SK-N-SH (cell line): ENCODE data around the gene ST8SIA6. TPM values are rescaled to one million over a fixed set of nuclear protein-coding genes. Genes with fewer than 3 reads are reported as not detected.

ENCODE experiments used
- CTCF ChIA-PET: fragments of 300-600, 350-600 bp; formaldehyde crosslinking; extraction: SDS; loops from one replicate; lab custom pipeline; 2021; lab: Yijun Ruan, JAX
- POLR2A ChIA-PET: fragments of 350-600 bp; sonication (Branson Sonifier 250); formaldehyde crosslinking; extraction: SDS; loops from one replicate; lab custom pipeline; 2020; ENCODE audit warnings: antibody characterized with exemption, inconsistent platforms; lab: Yijun Ruan, JAX
- DNase-seq: peaks from one replicate; pipeline ENCODE4 v3.0.0; 2012
- H2AFZ ChIP-seq: fragments of 200-600 bp; sonication (generic); 2 replicates; pipeline ENCODE4 v1.8.1; 2016; ENCODE audit warnings: antibody characterized with exemption, mild to moderate bottlenecking, low read depth
- H3F3A ChIP-seq: fragments of 200-600 bp; sonication (generic); replicated peaks from 2 replicates; pipeline ENCODE3; 2016; ENCODE audit warnings: antibody characterized with exemption, mild to moderate bottlenecking; ENCODE audit not compliant: insufficient read depth
- H3K27ac ChIP-seq, 2 experiments: fragments of 200-500 bp in 1 of 2; fragments of 200-600 bp in 1 of 2; sonication (Bioruptor generic) in 1 of 2; sonication (generic), shearing (Covaris generic) in 1 of 2; 2 replicates each; pipeline versions ENCODE4 v1.5.1 to v1.6.1; 2014 to 2016; ENCODE audit warnings: low read depth in 2 of 2, inconsistent platforms in 1 of 2, low read length in 1 of 2, mild to moderate bottlenecking in 1 of 2, mixed read lengths in 1 of 2
- H3K27me3 ChIP-seq: fragments of 200-600 bp; sonication (generic), shearing (Covaris generic); 2 replicates; pipeline ENCODE4 v1.6.1; 2016; ENCODE audit warnings: mixed run types; ENCODE audit not compliant: insufficient read depth
- H3K36me3 ChIP-seq, 2 experiments: fragments of 200-500 bp in 1 of 2; fragments of 200-600 bp in 1 of 2; sonication (Bioruptor generic) in 1 of 2; sonication (generic) in 1 of 2; replicated peaks in 1 of 2; 2 replicates each; pipeline versions ENCODE3 to v1.5.1; 2014 to 2016; ENCODE audit warnings: low read length in 1 of 2, mild to moderate bottlenecking in 1 of 2; ENCODE audit not compliant: insufficient read depth in 2 of 2, control insufficient read depth in 1 of 2
- H3K4me1 ChIP-seq, 2 experiments: fragments of 200-500 bp in 1 of 2; fragments of 200-600 bp in 1 of 2; sonication (Bioruptor generic) in 1 of 2; sonication (generic), shearing (Covaris generic) in 1 of 2; 2 replicates each; pipeline versions ENCODE4 v1.5.1 to v1.6.1; 2014 to 2016; ENCODE audit warnings: low read depth in 1 of 2, low read length in 1 of 2, mixed run types in 1 of 2; ENCODE audit not compliant: insufficient read depth in 2 of 2, control insufficient read depth in 1 of 2
- H3K4me2 ChIP-seq: fragments of 200-600 bp; sonication (generic), shearing (Covaris generic); 2 replicates; pipeline ENCODE4 v1.6.1; 2017; ENCODE audit warnings: mixed run types
- H3K4me3 ChIP-seq, 2 experiments: fragments of 200-500 bp in 1 of 2; fragments of 200-600 bp in 1 of 2; sonication (Bioruptor generic) in 1 of 2; sonication (generic), shearing (Covaris generic) in 1 of 2; 2 replicates each; pipeline versions ENCODE4 v1.5.1 to v1.8.1; 2014 to 2016; ENCODE audit warnings: low read depth in 2 of 2, inconsistent platforms in 1 of 2, low read length in 1 of 2, mild to moderate bottlenecking in 1 of 2, mixed read lengths in 1 of 2, moderate library complexity in 1 of 2
- H3K79me2 ChIP-seq: fragments of 200-600 bp; sonication (generic); 2 replicates; pipeline ENCODE4 v1.8.1; 2017; ENCODE audit warnings: mild to moderate bottlenecking; ENCODE audit not compliant: insufficient read depth
- H3K9ac ChIP-seq: fragments of 200-600 bp; sonication (generic); 2 replicates; pipeline ENCODE4 v1.6.1; 2017; ENCODE audit warnings: mixed run types
- H3K9me2 ChIP-seq: fragments of 200-600 bp; sonication (generic); 2 replicates; pipeline ENCODE4 v1.6.1; 2017; ENCODE audit warnings: mixed run types
- H3K9me3 ChIP-seq: fragments of 200-600 bp; sonication (generic); 2 replicates; pipeline ENCODE4 v1.6.1; 2017; ENCODE audit warnings: mixed run types, mild to moderate bottlenecking, moderate library complexity
- H4K20me1 ChIP-seq: fragments of 200-600 bp; sonication (generic); 2 replicates; pipeline ENCODE4 v1.6.1; 2017; ENCODE audit warnings: mild to moderate bottlenecking, mixed run types; ENCODE audit not compliant: insufficient read depth
- CHD2 ChIP-seq: fragments of 150-350 bp; IDR thresholded peaks from 2 replicates; pipeline ENCODE4 v1.6.1; 2018; ENCODE audit warnings: low read length; ENCODE audit not compliant: partially characterized antibody
- EP300 ChIP-seq, 2 experiments: IDR thresholded peaks; 2 replicates each; pipeline versions ENCODE4 v1.4.0 to v1.6.1; 2012; ENCODE audit warnings: borderline replicate concordance in 1 of 2, low read depth in 1 of 2, low read length in 1 of 2
- EZH2phosphoT487 ChIP-seq: fragments of 200-600 bp; sonication (generic); IDR thresholded peaks from 2 replicates; pipeline ENCODE4 v1.6.1; 2017; ENCODE audit warnings: low read depth, mixed run types, mild to moderate bottlenecking, antibody characterized with exemption, moderate library complexity, borderline replicate concordance
- FOXJ3 ChIP-seq: sonication (generic); formaldehyde crosslinking; IDR thresholded peaks from 2 replicates; pipeline ENCODE4 v1.5.1; 2020; ENCODE audit warnings: mild to moderate bottlenecking, missing genetic modification reagents
- GABPA ChIP-seq: IDR thresholded peaks from 2 replicates; pipeline ENCODE4 v1.4.0; 2012; ENCODE audit warnings: low read depth, mild to moderate bottlenecking
- GATA2 ChIP-seq: sonication (generic); formaldehyde crosslinking; IDR thresholded peaks from 2 replicates; pipeline ENCODE4 v1.5.0; 2020; ENCODE audit warnings: mild to moderate bottlenecking, missing genetic modification reagents
- JUND ChIP-seq: IDR thresholded peaks from 2 replicates; pipeline ENCODE4 v1.4.0; 2012
- MEF2A ChIP-seq: IDR thresholded peaks from 2 replicates; pipeline ENCODE4 v1.4.0; 2012; ENCODE audit warnings: low read depth, borderline replicate concordance
- NFIC ChIP-seq: IDR thresholded peaks from 2 replicates; pipeline ENCODE4 v1.4.0; 2012; ENCODE audit warnings: borderline replicate concordance
- PBX3 ChIP-seq: IDR thresholded peaks from 2 replicates; pipeline ENCODE4; 2012
- RAD21 ChIP-seq: IDR thresholded peaks from 2 replicates; pipeline ENCODE4 v1.6.1; 2012; ENCODE audit warnings: mild to moderate bottlenecking, low read length
- RCOR1 ChIP-seq: fragments of 150-350 bp; IDR thresholded peaks from 2 replicates; pipeline ENCODE4 v1.6.1; 2017; ENCODE audit warnings: antibody characterized with exemption, low read length
- RFX5 ChIP-seq: IDR thresholded peaks from 2 replicates; pipeline ENCODE4 v1.6.1; 2012; ENCODE audit warnings: mild to moderate bottlenecking, improper control_type of control experiment, low read length
- RXRA ChIP-seq: IDR thresholded peaks from 2 replicates; pipeline ENCODE4 v1.4.0; 2012; ENCODE audit warnings: low read depth, mild to moderate bottlenecking, borderline replicate concordance
- SIN3A ChIP-seq: IDR thresholded peaks from 2 replicates; pipeline ENCODE4 v1.6.1; 2012; ENCODE audit warnings: low read depth, mild to moderate bottlenecking, low read length, moderate library complexity, borderline replicate concordance
- SMC3 ChIP-seq: IDR thresholded peaks from 2 replicates; pipeline ENCODE4 v1.6.1; 2012; ENCODE audit warnings: low read depth, low read length, improper control_type of control experiment
- TAF1 ChIP-seq: IDR thresholded peaks from 2 replicates; pipeline ENCODE4 v1.6.1; 2012; ENCODE audit warnings: low read depth, mild to moderate bottlenecking, low read length, moderate library complexity, borderline replicate concordance
- USF1 ChIP-seq: IDR thresholded peaks from 2 replicates; pipeline ENCODE4 v1.4.0; 2012; ENCODE audit warnings: low read depth, borderline replicate concordance
- YY1 ChIP-seq: IDR thresholded peaks from 2 replicates; pipeline ENCODE4 v1.4.0; 2012; ENCODE audit warnings: low read depth, mild to moderate bottlenecking
- WGBS: methylation state at CpG from one replicate; pipeline ENCODE4 v1.1.6; 2017; ENCODE audit warnings: low lambda C conversion rate; 5-methylcytosine and 5-hydroxymethylcytosine counted together
- polyA plus RNA-seq, 3 experiments: library from polyadenylated mRNA; depleted of rRNA; stranded (reverse); fragments of >200 nt; gene quantifications; 2 replicates each; pipeline ENCODE4 v1.2.3, GENCODE V29; 2012
- TF ChIP-seq, protein P1 (sequence below): IDR thresholded peaks from 2 replicates; pipeline ENCODE4 v1.4.0; 2012; ENCODE audit warnings: low read depth, borderline replicate concordance

ST8SIA6 gene
- polyA plus RNA-seq, 1 of the 3 experiments (the other 2 are of a cell fraction): 0.03 TPM

DNA sequence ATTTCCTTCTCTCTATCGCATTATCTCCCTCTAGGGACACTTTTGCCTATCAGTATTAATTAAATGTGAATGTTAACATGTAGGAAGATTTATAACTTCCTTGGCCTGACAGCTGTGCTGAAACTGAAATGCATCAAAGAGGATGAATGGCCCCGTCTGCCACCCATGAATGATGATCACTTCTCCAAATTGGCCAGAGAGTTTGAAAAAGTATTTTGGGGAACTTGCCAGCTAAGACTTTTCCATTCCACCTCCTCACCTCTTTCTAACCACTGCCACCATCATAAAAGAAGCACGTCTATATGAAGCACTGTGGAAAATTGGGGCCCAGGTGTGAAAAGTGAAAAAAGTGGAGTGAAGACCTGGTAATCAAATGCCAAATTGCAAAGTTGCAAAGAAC, 25.4 kb upstream of the ST8SIA6 start:
- H3K36me3 ChIP-seq: no peaks in the 10 kb centered on the region
- CTCF ChIA-PET: no interaction called here
- H3K27ac ChIP-seq: no peak overlapping the region
- no peak overlapping the region for H3K4me3 ChIP-seq
- H3F3A ChIP-seq: no peaks in the 10 kb centered on the region
- no peaks in the 10 kb centered on the region for H4K20me1 ChIP-seq
- no peak for DNase-seq
- H3K9me3 ChIP-seq: no peaks in the 10 kb centered on the region
- POLR2A ChIA-PET: no interaction called here
- H2AFZ ChIP-seq: no peak overlapping the region
- TF ChIP-seq USF1 (no peak), SIN3A (no peak), MEF2A (no peak), RCOR1 (no peak), EZH2phosphoT487 (no peak)
- TF ChIP-seq, protein P1, sequence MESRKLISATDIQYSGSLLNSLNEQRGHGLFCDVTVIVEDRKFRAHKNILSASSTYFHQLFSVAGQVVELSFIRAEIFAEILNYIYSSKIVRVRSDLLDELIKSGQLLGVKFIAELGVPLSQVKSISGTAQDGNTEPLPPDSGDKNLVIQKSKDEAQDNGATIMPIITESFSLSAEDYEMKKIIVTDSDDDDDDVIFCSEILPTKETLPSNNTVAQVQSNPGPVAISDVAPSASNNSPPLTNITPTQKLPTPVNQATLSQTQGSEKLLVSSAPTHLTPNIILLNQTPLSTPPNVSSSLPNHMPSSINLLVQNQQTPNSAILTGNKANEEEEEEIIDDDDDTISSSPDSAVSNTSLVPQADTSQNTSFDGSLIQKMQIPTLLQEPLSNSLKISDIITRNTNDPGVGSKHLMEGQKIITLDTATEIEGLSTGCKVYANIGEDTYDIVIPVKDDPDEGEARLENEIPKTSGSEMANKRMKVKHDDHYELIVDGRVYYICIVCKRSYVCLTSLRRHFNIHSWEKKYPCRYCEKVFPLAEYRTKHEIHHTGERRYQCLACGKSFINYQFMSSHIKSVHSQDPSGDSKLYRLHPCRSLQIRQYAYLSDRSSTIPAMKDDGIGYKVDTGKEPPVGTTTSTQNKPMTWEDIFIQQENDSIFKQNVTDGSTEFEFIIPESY: no peak
- H3K9ac ChIP-seq: no peak overlapping the region
- H3K4me1 ChIP-seq: no peaks in the 10 kb centered on the region
- no peak overlapping the region for H3K4me2 ChIP-seq
- no peaks in the 10 kb centered on the region for H3K79me2 ChIP-seq
- no peaks in the 10 kb centered on the region for H3K27me3 ChIP-seq
- no peaks in the 10 kb centered on the region for H3K9me2 ChIP-seq
- 48% methylated on average over 3 of the region's 3 CpGs for WGBS

DNA sequence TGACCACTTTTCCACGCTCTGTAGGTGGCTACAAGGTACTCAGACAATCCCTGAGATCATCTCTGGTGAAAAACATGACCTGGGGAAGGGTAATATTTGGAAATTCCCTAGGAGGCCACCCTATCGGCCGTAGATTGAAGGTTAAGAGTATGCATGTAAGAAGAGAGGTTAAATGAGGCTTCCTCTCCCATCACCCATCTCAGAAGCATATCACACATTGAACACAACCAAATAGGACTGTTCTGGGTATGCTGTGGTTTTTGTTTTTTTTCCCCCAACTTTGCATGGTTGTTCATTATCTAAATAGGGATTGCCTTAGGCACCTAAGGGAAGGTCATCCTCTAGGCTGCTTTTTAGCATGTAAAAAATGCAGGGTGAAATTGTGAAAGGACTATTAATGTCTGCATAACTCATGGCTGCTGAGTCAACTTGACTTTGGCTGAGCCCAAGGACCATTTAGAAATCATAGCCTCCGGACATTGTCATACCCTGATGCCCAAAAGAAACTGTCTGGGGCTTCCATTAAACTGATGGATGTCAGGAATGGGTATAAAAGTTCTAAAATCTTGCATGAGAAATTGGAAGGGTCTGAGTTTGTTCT, 24.7 kb upstream of the ST8SIA6 start:
- DNase-seq: no peak
- H3K9me2 ChIP-seq: no peaks in the 10 kb centered on the region
- no peaks in the 10 kb centered on the region for H3K36me3 ChIP-seq
- H2AFZ ChIP-seq: no peak overlapping the region
- no peak overlapping the region for H3K9ac ChIP-seq
- WGBS: 41% methylated on average over 4 of the region's 4 CpGs
- ChIA-PET CTCF (no interaction called here), POLR2A (no interaction called here)
- no peaks in the 10 kb centered on the region for H4K20me1 ChIP-seq
- H3F3A ChIP-seq: no peaks in the 10 kb centered on the region
- H3K27me3 ChIP-seq: no peaks in the 10 kb centered on the region
- no peaks in the 10 kb centered on the region for H3K79me2 ChIP-seq
- no peak overlapping the region for H3K4me3 ChIP-seq
- H3K9me3 ChIP-seq: no peaks in the 10 kb centered on the region
- no peak overlapping the region for H3K4me2 ChIP-seq
- TF ChIP-seq PBX3: no peak
- TF ChIP-seq GABPA: no peak
- no peak for TF ChIP-seq GATA2 (CRISPR knock-in tag)
- TF ChIP-seq CHD2: no peak
- no peak for TF ChIP-seq YY1
- TF ChIP-seq, protein P1: no peak
- no peak for TF ChIP-seq MEF2A
- TF ChIP-seq FOXJ3 (CRISPR knock-in tag): no peak
- no peak for TF ChIP-seq JUND
- no peak for TF ChIP-seq EP300 (IDR thresholded peaks at IDR 0.05; ENCODE audit: borderline replicate concordance in 1 of 2, low read depth in 1 of 2, low read length in 1 of 2)
- no peak for TF ChIP-seq RXRA
- no peak for TF ChIP-seq NFIC
- no peak for TF ChIP-seq RAD21
- TF ChIP-seq TAF1: no peak
- TF ChIP-seq SIN3A: no peak
- no peak for TF ChIP-seq RFX5
- TF ChIP-seq SMC3: no peak
- TF ChIP-seq USF1: no peak
- no peak overlapping the region for H3K27ac ChIP-seq
- no peaks in the 10 kb centered on the region for H3K4me1 ChIP-seq
